ENCODE measurements around the gene ZNF789. TPM values are rescaled to one million over a fixed set of nuclear protein-coding genes. Genes with fewer than 3 reads are reported as not detected.
A peak's percentile ranks its signal among the peaks of the same experiment; 100 is the strongest.

ZNF789 gene
- total RNA-seq, 1 donor from 2014 or later, result 5.9 TPM

DNA sequence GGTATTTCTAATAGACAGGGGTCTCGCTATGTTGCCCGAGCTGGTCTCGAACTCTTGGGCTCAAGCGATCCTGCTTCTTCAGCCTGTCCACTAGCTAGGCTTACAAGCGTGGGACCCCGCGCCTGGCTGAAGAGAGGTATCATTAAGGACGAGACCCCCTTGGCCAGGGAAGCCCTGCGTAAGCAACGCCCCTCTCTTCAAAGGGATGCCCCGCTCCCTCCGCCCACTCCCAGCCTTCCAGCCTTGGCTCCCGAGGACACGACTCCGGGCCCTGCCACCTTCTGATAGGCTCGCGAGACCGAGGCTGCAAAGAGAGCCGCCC, 31.6 kb downstream of the ZNF789 start:
- no peak for DNase-seq (ENCODE audit: low read depth, low spot score)

- peak; percentile 90 for DNase-seq (ENCODE audit: low read depth, low spot score)
Measured at GRCh38 chr7:99504603-99505323, 32.1 kb downstream of the ZNF789 start, which contains the start of gene ZKSCAN5. ZKSCAN5 (plus strand) TSS chr7:99504662; CDS start chr7:99506045, 1,383 bp downstream.

DNA sequence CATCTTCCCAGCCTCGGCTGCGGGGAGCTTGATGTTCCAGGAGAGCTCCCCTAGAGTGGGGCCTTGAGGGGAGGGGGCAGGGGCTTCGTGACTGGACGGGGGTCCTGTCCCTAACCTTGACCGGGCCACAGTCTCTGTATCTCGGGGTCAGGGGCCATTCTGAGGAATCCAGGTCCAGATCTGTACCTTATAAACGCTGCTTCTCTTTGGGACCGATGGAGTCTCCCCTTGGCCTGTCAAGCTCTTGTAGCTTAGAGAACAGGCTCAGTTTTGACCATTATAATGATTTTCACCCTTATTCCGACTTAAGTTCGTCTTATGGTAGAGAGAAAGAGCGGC, 32.6 kb downstream of the ZNF789 start:
- no peak for DNase-seq (ENCODE audit: low read depth, low spot score)

- no peak for DNase-seq (ENCODE audit: low read depth, low spot score)
Measured at GRCh38 chr7:99514050-99514449, 41.4 kb downstream of the ZNF789 start.

DNA sequence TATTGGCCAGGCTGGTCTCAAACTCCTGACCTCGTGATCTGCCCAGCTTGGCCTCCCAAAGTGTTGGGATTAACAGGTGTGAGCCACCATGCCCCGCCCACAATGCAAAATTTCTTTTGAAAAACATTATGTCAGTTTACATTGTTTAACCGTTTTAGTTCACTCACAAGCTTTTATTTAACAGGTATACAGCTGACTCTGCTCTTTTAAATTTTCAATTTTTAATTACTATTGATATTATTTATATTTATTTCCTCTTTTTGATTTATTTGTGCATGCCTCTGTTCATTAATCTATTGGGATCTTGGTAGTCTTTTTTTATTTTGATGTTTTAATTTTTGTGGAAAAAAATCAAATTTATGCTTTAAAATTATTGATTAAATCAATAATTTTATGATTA, 48.7 kb downstream of the ZNF789 start:
- no peak for DNase-seq (ENCODE audit: low read depth, low spot score)

DNA sequence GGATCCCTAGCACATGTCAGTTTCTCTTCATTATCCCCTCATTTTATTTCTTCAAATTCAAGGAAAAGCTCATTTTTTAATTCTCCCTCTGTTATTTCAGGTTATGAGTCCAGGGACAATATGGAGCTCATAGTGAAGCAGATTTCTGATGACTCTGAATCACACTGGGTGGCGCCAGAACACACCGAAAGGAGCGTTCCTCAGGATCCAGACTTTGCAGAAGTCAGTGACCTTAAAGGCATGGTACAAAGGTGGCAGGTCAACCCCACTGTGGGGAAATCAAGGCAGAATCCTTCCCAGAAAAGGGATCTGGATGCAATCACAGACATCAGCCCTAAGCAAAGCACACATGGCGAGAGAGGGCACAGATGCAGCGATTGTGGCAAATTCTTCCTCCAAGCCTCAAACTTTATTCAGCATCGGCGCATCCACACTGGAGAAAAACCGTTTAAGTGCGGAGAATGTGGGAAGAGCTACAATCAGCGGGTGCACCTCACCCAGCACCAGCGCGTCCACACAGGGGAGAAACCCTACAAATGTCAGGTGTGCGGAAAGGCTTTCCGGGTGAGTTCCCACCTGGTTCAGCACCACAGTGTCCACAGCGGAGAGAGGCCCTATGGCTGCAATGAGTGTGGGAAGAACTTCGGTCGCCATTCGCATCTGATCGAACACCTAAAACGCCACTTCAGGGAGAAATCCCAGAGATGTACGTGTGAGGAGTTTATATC, 53.2 kb downstream of the ZNF789 start:
- no peak for DNase-seq (ENCODE audit: low read depth, low spot score)

- DNase-seq (ENCODE audit: low read depth, low spot score), result no peak
Measured at GRCh38 chr7:99531354-99531765, 58.7 kb downstream of the ZNF789 start.

- no peak for DNase-seq (ENCODE audit: low read depth, low spot score)
Measured at GRCh38 chr7:99535667-99536066, 63.0 kb downstream of the ZNF789 start.

Other genes with a start within 250 kb of the ZNF789 start
- gene MYH16, start 200.1 kb upstream of the ZNF789 start, total RNA-seq, result 0.21 and 0.53 TPM in 2 replicates
- gene ARPC1A, start 147.0 kb upstream of the ZNF789 start, total RNA-seq, result 214 and 272 TPM in 2 replicates
- 757 and 888 TPM in 2 replicates for gene ARPC1B, start 98.2 kb upstream of the ZNF789 start, total RNA-seq
- gene PDAP1, start 64.3 kb upstream of the ZNF789 start, total RNA-seq, result 29.1 and 41.7 TPM in 2 replicates
- 92.2 and 116 TPM in 2 replicates for gene BUD31, start 63.9 kb upstream of the ZNF789 start, total RNA-seq
- 5.3 and 5.4 TPM in 2 replicates for gene PTCD1, start 34.1 kb upstream of the ZNF789 start, total RNA-seq
- gene CPSF4, start 33.9 kb upstream of the ZNF789 start, total RNA-seq, result 31.5 and 37.7 TPM in 2 replicates
- 253 and 290 TPM in 2 replicates for gene ATP5MF, start 6.7 kb upstream of the ZNF789 start, total RNA-seq
- 27.0 and 31.3 TPM in 2 replicates for gene ZNF394, start 27.4 kb downstream of the ZNF789 start, total RNA-seq
- gene ZKSCAN5, start 31.8 kb downstream of the ZNF789 start, total RNA-seq, result 10.4 and 15.1 TPM in 2 replicates
- 4.8 and 5.4 TPM in 2 replicates for gene FAM200A, start 79.2 kb downstream of the ZNF789 start, total RNA-seq
- 8.2 and 20.9 TPM in 2 replicates for gene ZNF655, start 85.8 kb downstream of the ZNF789 start, total RNA-seq
- gene TMEM225B, start 125.4 kb downstream of the ZNF789 start, total RNA-seq, result not detected in 2 replicates
- gene ZSCAN25, start 144.1 kb downstream of the ZNF789 start, total RNA-seq, result 12.5 and 14.2 TPM in 2 replicates
- gene CYP3A5, start 207.1 kb downstream of the ZNF789 start, total RNA-seq, result not detected in 2 replicates